Superior temporal gyrus (tissue), 1 donor: ENCODE measurements around the gene RAB44.

Source experiments
- DNase-seq: peaks from one replicate; pipeline ENCODE4 v3.0.0-alpha.2; 2016; ENCODE audit errors: extremely low spot score

RAB44 gene

GRCh38 chr6:36771145-36771544 lies 73.5 kb downstream of the RAB44 start:
- no peak for DNase-seq

GRCh38 chr6:36772397-36772796 lies 74.8 kb downstream of the RAB44 start:
- no peak for DNase-seq

GRCh38 chr6:36774331-36774730 lies 76.7 kb downstream of the RAB44 start:
- DNase-seq: no peak

- DNase-seq: no peak
Measured at GRCh38 chr6:36776167-36776566, 78.5 kb downstream of the RAB44 start.

- DNase-seq: no peak
Measured at GRCh38 chr6:36777801-36778200, 80.2 kb downstream of the RAB44 start.

GRCh38 chr6:36779227-36779626 lies 81.6 kb downstream of the RAB44 start:
- DNase-seq: no peak

GRCh38 chr6:36780442-36781177 lies 83.0 kb downstream of the RAB44 start:
- no peak for DNase-seq

GRCh38 chr6:36781669-36782068 lies 84.0 kb downstream of the RAB44 start:
- no peak for DNase-seq
